CD14-positive monocyte (primary cell): ENCODE measurements around the gene FAM81A. TPM values are rescaled to one million over a fixed set of nuclear protein-coding genes. Genes with fewer than 3 reads are reported as not detected.
"Not testable (repeated sequence)": the region's sequence is repeated elsewhere in the genome, so short reads cannot be mapped to it uniquely, and the experiment has no call there.

Source experiments
- DNase-seq, 3 donors: peaks; one replicate each; pipeline ENCODE4 v3.0.0-alpha.2; 2011 to 2022
- H2AFZ ChIP-seq: 2 replicates; pipeline ENCODE4 v1.6.0; 2012; ENCODE audit warnings: mild to moderate bottlenecking, low read depth, low read length, inconsistent platforms; ENCODE audit not compliant: insufficient read depth, poor library complexity, severe bottlenecking
- H3K27ac ChIP-seq, 2 donors: 1 replicate in 1 of 2; 2 replicates in 1 of 2; pipeline ENCODE4 v1.5.1; 2012 to 2013; ENCODE audit warnings: low read length in 2 of 2, control low read depth in 1 of 2, inconsistent platforms in 1 of 2, low read depth in 1 of 2, mild to moderate bottlenecking in 1 of 2
- H3K27me3 ChIP-seq, 2 donors: one replicate each; pipeline versions ENCODE4 v1.6.0 to v1.6.1; 2011 to 2013; ENCODE audit warnings: low read length in 2 of 2; ENCODE audit not compliant: control insufficient read depth in 2 of 2, insufficient read depth in 2 of 2
- H3K36me3 ChIP-seq, 2 donors: replicated peaks in 1 of 2; 1 replicate in 1 of 2; 2 replicates in 1 of 2; pipeline versions ENCODE4 v1.5.1 to v1.6.1; 2012 to 2013; ENCODE audit warnings: low read length in 2 of 2, control low read depth in 1 of 2, inconsistent platforms in 1 of 2, mild to moderate bottlenecking in 1 of 2; ENCODE audit not compliant: insufficient read depth in 2 of 2, control insufficient read depth in 1 of 2
- H3K4me1 ChIP-seq, 2 donors: 1 replicate in 1 of 2; 2 replicates in 1 of 2; pipeline versions ENCODE4 v1.5.1 to v1.6.1; 2012 to 2013; ENCODE audit warnings: low read length in 2 of 2, control low read depth in 1 of 2, inconsistent platforms in 1 of 2, mild to moderate bottlenecking in 1 of 2, moderate library complexity in 1 of 2; ENCODE audit not compliant: insufficient read depth in 2 of 2, control insufficient read depth in 1 of 2
- H3K4me2 ChIP-seq: replicated peaks from 2 replicates; pipeline ENCODE3; 2012; ENCODE audit warnings: low read length, moderate library complexity, mild to moderate bottlenecking; ENCODE audit not compliant: poor library complexity, severe bottlenecking; ENCODE audit errors: extremely low read depth
- H3K4me3 ChIP-seq, 3 experiments: fragments of 200-600 bp in 1 of 3; sonication (generic) in 1 of 3; replicated peaks in 1 of 3; 1 replicate in 2 of 3; 2 replicates in 1 of 3; pipeline ENCODE4 v1.5.1; 2011 to 2013; ENCODE audit warnings: low read length in 3 of 3, mild to moderate bottlenecking in 3 of 3, control low read depth in 2 of 3, low read depth in 2 of 3, inconsistent platforms in 1 of 3, moderate library complexity in 1 of 3
- H3K79me2 ChIP-seq: 2 replicates; pipeline ENCODE4 v1.6.0; 2012; ENCODE audit warnings: mild to moderate bottlenecking, control low read depth, inconsistent platforms, low read length, moderate library complexity; ENCODE audit not compliant: insufficient read depth
- H3K9ac ChIP-seq: 2 replicates; pipeline ENCODE4 v1.6.0; 2017; ENCODE audit warnings: low read length, mild to moderate bottlenecking; ENCODE audit not compliant: insufficient read depth, poor library complexity, severe bottlenecking
- H3K9me3 ChIP-seq, 2 donors: replicated peaks in 1 of 2; 1 replicate in 1 of 2; 2 replicates in 1 of 2; pipeline versions ENCODE4 v1.5.1 to v1.6.1; 2012 to 2013; ENCODE audit warnings: low read length in 2 of 2, control low read depth in 1 of 2; ENCODE audit not compliant: control insufficient read depth in 1 of 2, insufficient read depth in 1 of 2
- H4K20me1 ChIP-seq: 2 replicates; pipeline ENCODE4 v1.6.0; 2012; ENCODE audit warnings: mild to moderate bottlenecking, low read length, control low read depth, moderate library complexity; ENCODE audit not compliant: insufficient read depth
- H3K27ac Mint-ChIP-seq, 7 donors: one replicate each; pipeline ENCODE4 v1.8.0; 2020; ENCODE audit warnings: mild to moderate bottlenecking in 7 of 7, mixed read lengths in 7 of 7, moderate library complexity in 6 of 7, inconsistent platforms in 2 of 7
- H3K27me3 Mint-ChIP-seq, 3 donors: one replicate each; pipeline ENCODE4 v1.8.0; 2021 to 2022; ENCODE audit warnings: low read depth in 3 of 3, mild to moderate bottlenecking in 3 of 3, mixed read lengths in 3 of 3, moderate library complexity in 3 of 3, inconsistent platforms in 1 of 3
- H3K36me3 Mint-ChIP-seq, 2 donors: one replicate each; pipeline ENCODE4 v1.8.0; 2020; ENCODE audit warnings: mixed read lengths in 2 of 2, inconsistent platforms in 1 of 2, mild to moderate bottlenecking in 1 of 2
- H3K4me1 Mint-ChIP-seq: one replicate; pipeline ENCODE4 v1.8.0; 2020; ENCODE audit warnings: mild to moderate bottlenecking, mixed read lengths
- H3K4me3 Mint-ChIP-seq, 2 donors: one replicate each; pipeline ENCODE4 v1.8.0; 2020; ENCODE audit warnings: mild to moderate bottlenecking in 2 of 2, mixed read lengths in 2 of 2, moderate library complexity in 1 of 2
- H3K9me3 Mint-ChIP-seq, 7 donors: one replicate each; pipeline ENCODE4 v1.8.0; 2020 to 2022; ENCODE audit warnings: mixed read lengths in 7 of 7, mild to moderate bottlenecking in 6 of 7, moderate library complexity in 6 of 7, inconsistent platforms in 2 of 7
- WGBS: methylation state at CpG from one replicate; pipeline ENCODE4 v1.1.5; 2013; ENCODE audit warnings: missing lambda C conversion rate; ENCODE audit not compliant: insufficient coverage; 5-methylcytosine and 5-hydroxymethylcytosine counted together
- intact Hi-C, 2 donors: fragments of 100-400 bp; cut with micrococcal nuclease; formaldehyde crosslinking; loops; one replicate each; pipeline versions ENCODE4 v1.15.0 to v1.15.1; 2023
- polyA plus RNA-seq, 3 donors: library from polyadenylated mRNA; depleted of rRNA in 1 of 3; unstranded in 2 of 3; stranded (reverse) in 1 of 3; fragments of 300-500 nt in 2 of 3; fragments of >200 nt in 1 of 3; fragmentation: Illumina TruSeq in 2 of 3; gene quantifications; 1 replicate in 2 of 3; 2 replicates in 1 of 3; pipeline ENCODE4 v1.2.3, GENCODE V29; 2012 to 2021
- TF ChIP-seq, protein P1 (sequence below): fragments of 200-600 bp; IDR thresholded peaks from one replicate; pipeline ENCODE4 v1.8.0; 2022; ENCODE audit warnings: antibody characterized with exemption, mild to moderate bottlenecking

FAM81A gene
- polyA plus RNA-seq, 3 donors, result 0.40 to 0.66 TPM; not detected in 1

DNA sequence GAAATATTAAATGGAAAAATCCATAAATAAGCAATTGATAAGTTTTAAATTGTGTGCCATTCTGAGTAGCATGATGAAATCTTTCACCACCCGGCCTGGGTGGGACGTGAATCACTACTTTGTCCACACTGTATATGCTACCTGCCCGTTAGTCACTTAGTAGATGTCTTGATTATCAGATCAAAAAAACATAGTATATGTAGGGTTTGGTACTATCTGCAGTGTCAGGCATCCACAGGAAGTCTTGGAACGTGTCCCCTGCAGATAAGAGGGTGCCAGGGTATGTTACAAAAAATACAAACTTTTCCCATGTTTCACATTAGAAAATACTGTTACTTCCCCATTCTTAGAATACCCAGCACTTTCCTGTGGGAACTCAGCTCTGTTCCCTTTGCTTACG, 35.2 kb downstream of the FAM81A start:
- no CpG with 5 or more reads among the region's 5 CpGs for WGBS
- Histone ChIP-seq H3K36me3 (no peaks in the 10 kb centered on the region), H3K27me3 (no peaks in the 10 kb centered on the region), H3K4me1 (no peaks in the 10 kb centered on the region), H3K9ac (no peak overlapping the region), H3K9me3 (no peaks in the 10 kb centered on the region), H3K79me2 (no peaks in the 10 kb centered on the region), H3K4me3 (no peak overlapping the region), H2AFZ (no peak overlapping the region), H4K20me1 (no peaks in the 10 kb centered on the region), H3K4me2 (no peak overlapping the region), H3K27ac (no peak overlapping the region)
- DNase-seq, result peak in 1 of 3 donors; percentile 7
- TF ChIP-seq, protein P1, sequence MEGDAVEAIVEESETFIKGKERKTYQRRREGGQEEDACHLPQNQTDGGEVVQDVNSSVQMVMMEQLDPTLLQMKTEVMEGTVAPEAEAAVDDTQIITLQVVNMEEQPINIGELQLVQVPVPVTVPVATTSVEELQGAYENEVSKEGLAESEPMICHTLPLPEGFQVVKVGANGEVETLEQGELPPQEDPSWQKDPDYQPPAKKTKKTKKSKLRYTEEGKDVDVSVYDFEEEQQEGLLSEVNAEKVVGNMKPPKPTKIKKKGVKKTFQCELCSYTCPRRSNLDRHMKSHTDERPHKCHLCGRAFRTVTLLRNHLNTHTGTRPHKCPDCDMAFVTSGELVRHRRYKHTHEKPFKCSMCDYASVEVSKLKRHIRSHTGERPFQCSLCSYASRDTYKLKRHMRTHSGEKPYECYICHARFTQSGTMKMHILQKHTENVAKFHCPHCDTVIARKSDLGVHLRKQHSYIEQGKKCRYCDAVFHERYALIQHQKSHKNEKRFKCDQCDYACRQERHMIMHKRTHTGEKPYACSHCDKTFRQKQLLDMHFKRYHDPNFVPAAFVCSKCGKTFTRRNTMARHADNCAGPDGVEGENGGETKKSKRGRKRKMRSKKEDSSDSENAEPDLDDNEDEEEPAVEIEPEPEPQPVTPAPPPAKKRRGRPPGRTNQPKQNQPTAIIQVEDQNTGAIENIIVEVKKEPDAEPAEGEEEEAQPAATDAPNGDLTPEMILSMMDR, result no peak
- Mint-ChIP-seq H3K27me3 (peaks cover 0 to 2% (median 0%) of the 10 kb centered on the region in 3 donors), H3K4me1 (peaks cover 10% of the 10 kb centered on the region), H3K9me3 (peaks cover 0 to 8% (median 0%) of the 10 kb centered on the region in 7 donors), H3K27ac (no peak overlapping the region), H3K4me3 (peak overlapping the region; percentile 14 to 40), H3K36me3 (no peaks in the 10 kb centered on the region)
- intact Hi-C loops, result no loop called here

DNA sequence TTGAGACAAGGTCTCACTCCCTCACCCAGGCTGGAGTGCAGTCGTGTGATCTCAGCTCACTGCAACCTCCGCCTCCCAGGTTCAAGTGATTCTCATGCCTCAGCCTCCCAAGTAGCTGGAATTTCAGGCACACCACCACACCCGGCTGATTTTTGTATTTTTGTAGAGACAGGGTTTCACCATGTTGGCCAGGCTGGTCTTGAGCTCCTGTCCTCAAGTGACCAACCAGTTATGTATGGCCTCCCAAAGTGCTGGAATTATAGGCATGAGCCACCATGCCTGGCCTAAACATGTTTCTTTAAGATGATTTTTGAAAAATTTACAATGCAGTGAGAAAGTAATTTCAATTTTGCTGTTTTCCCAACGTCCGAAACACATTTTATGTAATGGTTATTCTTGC, 37.2 kb downstream of the FAM81A start:
- H3K4me2 ChIP-seq, DNase-seq, H3K27ac ChIP-seq, H2AFZ ChIP-seq, H3K4me1 Mint-ChIP-seq, H3K4me1 ChIP-seq, H3K9ac ChIP-seq, H3K9me3 ChIP-seq, H3K4me3 Mint-ChIP-seq, H3K4me3 ChIP-seq, H3K36me3 Mint-ChIP-seq, H3K36me3 ChIP-seq, H3K79me2 ChIP-seq, H3K27me3 ChIP-seq, H3K27me3 Mint-ChIP-seq, H3K27ac Mint-ChIP-seq, intact Hi-C loops, H3K9me3 Mint-ChIP-seq, H4K20me1 ChIP-seq: not testable (repeated sequence)
- WGBS, result no CpG with 5 or more reads among the region's 5 CpGs
